Motor neuron (in vitro differentiated cells): ENCODE measurements around the gene RHOB. TPM values are rescaled to one million over a fixed set of nuclear protein-coding genes. Genes with fewer than 3 reads are reported as not detected.

Source experiments
- ATAC-seq, 8 experiments: fragments of 200-7000 bp; cut with Tn5 transposase; replicated peaks in 6 of 8; 2 replicates each; pipeline ENCODE4 v1.8.0; 2021; ENCODE audit warnings: mild to moderate bottlenecking in 8 of 8, moderate library complexity in 8 of 8
- H3K27ac ChIP-seq, 2 donors: fragments of 250-450 bp; sonication (Bioruptor Pico); 2 replicates each; pipeline ENCODE4 v1.9.0; 2021; ENCODE audit warnings: antibody characterized with exemption in 2 of 2, mild to moderate bottlenecking in 2 of 2, moderate library complexity in 1 of 2
- H3K4me1 ChIP-seq, 2 donors: fragments of 250-450 bp; sonication (Bioruptor Pico); replicated peaks in 1 of 2; 2 replicates each; pipeline ENCODE4 v1.6.1; 2021; ENCODE audit warnings: antibody characterized with exemption in 2 of 2, mild to moderate bottlenecking in 2 of 2, moderate library complexity in 1 of 2
- H3K4me3 ChIP-seq, 5 donors: fragments of 250-450 bp; sonication (Bioruptor Pico); 2 replicates each; pipeline ENCODE4 v1.9.0; 2021; ENCODE audit warnings: antibody characterized with exemption in 5 of 5, mild to moderate bottlenecking in 5 of 5, moderate library complexity in 4 of 5
- WGBS, 10 experiments: fragments of 450-650 bp; shearing (Covaris generic); methylation state at CpG; one replicate each; pipeline ENCODE4 v1.0.0; 2022; 5-methylcytosine and 5-hydroxymethylcytosine counted together
- in situ Hi-C, 9 experiments: fragments of 400-800 bp; cut with MboI; loops; one replicate each; pipeline ENCODE4 v1.15.0; 2021; ENCODE audit warnings: low sequenced_read_pairs in 9 of 9, low pct_unique_long_range_greater_than_20kb in 2 of 9; ENCODE audit not compliant: unreplicated experiment in 9 of 9
- total RNA-seq, 8 experiments: library from RNA; unstranded; fragments of 300-600 nt; gene quantifications; 2 replicates each; pipeline versions ENCODE4 v1.2.3 to v1.2.4, GENCODE V29; 2022

The RHOB gene
- total RNA-seq, result 100 to 1,000 TPM in 1 of 8 experiments, 10 to 100 TPM in 7; 12.1 to 280 (median 56.3) TPM

DNA sequence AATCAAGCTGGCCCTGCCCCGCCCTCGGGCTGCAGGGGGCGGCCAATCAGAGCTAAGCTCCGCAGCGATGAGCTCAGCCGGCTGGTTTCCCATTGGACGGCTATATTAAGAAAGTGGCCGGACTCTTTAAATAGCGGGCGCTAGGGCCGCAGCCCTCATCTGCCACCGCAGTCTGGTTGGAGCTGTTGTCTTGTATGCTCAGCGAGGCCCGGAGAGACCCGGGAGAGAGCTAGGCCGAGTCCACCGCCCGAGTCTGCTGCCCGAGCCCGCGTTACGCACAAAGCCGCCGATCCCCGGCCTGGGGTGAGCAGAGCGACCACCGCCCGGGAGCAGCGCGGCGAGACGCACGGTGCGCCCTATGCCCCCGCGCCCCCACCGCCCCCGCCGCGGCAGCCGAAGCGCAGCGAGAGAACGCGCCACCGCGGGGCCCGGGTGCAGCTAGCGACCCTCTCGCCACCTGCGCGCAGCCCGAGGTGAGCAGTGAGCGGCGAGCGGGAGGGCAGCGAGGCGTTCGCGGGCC is at the start of gene RHOB:
TSS of gene RHOB (plus strand) at position 158 of the 520 bp plus-strand sequence. CDS start 392 bp downstream, outside the sequence.
- peak within 1 kb of the TSS; percentile 76 to 97 (median 83) for H3K4me3 ChIP-seq
- H3K27ac ChIP-seq, result peak within 1 kb of the TSS; percentile 97
- in situ Hi-C loops, result loop anchor here in 8 of 9 experiments (10.0 to 25.0 kb wide), 3 partner anchors 188 to 198 kb away; no protein-coding TSS in a partner anchor
- peak; percentile 78 to 90 (median 86) for ATAC-seq
- 0% methylated on average over 2 to 12 of the region's 60 CpGs; no CpG with 5 or more reads in 8 of the 10 experiments for WGBS, 10 experiments
- peaks cover 21 to 25% of the 10 kb centered on the region in 2 donors for H3K4me1 ChIP-seq

DNA sequence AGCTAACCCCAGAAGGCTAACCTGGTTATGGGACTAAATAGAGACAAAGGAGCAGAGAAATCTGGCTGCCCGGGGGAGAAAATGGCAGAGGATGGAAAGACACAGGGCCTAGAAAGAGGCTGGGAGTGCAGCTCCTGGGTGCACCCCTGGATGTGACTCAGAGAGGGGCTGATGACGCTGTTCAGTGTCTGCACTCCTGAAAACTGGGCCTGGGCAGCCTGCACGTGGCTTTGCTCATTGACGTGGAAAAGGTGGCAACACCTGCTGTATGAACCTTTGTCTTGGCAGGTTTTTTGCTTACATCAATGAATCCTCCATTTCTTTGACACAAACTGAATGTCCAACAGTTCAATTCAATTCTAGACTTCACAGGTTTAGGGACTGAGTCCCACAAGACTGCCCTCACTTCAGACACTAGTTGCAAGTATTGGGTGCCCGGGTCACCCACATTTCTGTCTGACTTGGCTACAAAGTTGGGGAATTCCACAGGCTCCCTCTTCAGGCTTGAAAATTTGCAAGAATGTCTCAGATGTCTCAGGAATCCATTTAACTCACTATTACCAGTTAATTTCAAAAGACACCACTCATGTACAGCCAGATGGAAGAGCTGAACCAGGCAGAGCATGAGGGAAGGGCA is 48.9 kb upstream of the RHOB start:
- WGBS, 10 experiments, result 40 to 100% (median 80%) methylated on average over 1 to 5 of the region's 5 CpGs; no CpG with 5 or more reads in 3 of the 10 experiments
- no peak for ATAC-seq
- peaks cover 0 to 5% of the 10 kb centered on the region in 2 donors for H3K4me1 ChIP-seq
- no peak overlapping the region for H3K4me3 ChIP-seq
- H3K27ac ChIP-seq, result no peak overlapping the region
- in situ Hi-C loops, result loop anchor here in 1 of 9 experiments (10.0 kb wide), 1 partner anchor 237 kb away; no protein-coding TSS in a partner anchor

DNA sequence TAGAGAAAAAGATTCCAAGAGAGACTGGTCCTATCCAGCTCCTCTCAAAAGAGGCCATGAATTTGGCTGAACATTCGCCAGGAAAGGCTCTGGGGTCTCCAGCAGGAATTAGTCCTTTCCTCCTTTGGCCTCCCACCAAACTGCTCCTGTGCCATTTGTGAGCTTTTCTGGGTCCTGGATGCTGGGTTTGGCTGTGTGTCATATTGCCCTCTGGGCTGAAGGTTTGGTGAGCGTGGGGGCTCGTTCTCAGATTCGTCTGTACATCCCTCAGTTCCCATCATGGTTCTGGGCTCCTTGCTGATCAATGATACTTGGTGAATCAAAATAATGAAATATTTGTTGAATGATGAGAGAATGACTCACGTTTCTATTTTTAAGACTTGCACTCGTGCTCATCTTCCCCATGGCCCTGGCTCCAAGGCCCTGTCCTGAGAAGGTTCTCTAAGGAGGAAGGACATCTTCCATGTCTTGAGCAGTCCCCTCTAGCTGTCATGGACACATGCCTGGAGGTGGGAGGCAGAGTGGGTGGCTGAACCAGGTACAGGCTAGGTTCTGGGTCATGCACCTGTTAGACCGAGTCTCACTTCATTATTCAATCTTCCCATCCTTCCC is 47.8 kb upstream of the RHOB start:
- no peak overlapping the region for H3K27ac ChIP-seq
- WGBS, 10 experiments, result 6 to 100% (median 49%) methylated on average over 1 to 3 of the region's 7 CpGs; no CpG with 5 or more reads in 2 of the 10 experiments
- H3K4me1 ChIP-seq, result peaks cover 0 to 5% of the 10 kb centered on the region in 2 donors
- ATAC-seq, result peak in 2 of 8 experiments; percentile 58 to 69
- in situ Hi-C loops, result loop anchor here in 1 of 9 experiments (10.0 kb wide), 1 partner anchor 236 kb away; no protein-coding TSS in a partner anchor
- H3K4me3 ChIP-seq, result no peak overlapping the region

GRCh38 chr2:20400306-20400705 is 46.6 kb upstream of the RHOB start:
- ATAC-seq, result no peak
- no peak overlapping the region for H3K4me3 ChIP-seq
- H3K4me1 ChIP-seq, result peaks cover 0 to 5% of the 10 kb centered on the region in 2 donors
- in situ Hi-C loops, result no loop called here
- H3K27ac ChIP-seq, result no peak overlapping the region
- 80 to 100% (median 86%) methylated on average over 1 of the region's 1 CpG; no CpG with 5 or more reads in 7 of the 10 experiments for WGBS, 10 experiments

- peak in 6 of 8 experiments; percentile 31 to 75 (median 59) for ATAC-seq
- in situ Hi-C loops, result no loop called here
- Histone ChIP-seq H3K4me3 (no peak overlapping the region), H3K4me1 (peaks cover 0 to 5% of the 10 kb centered on the region in 2 donors), H3K27ac (no peak overlapping the region)
- 43 to 100% (median 89%) methylated on average over 1 to 3 of the region's 3 CpGs; no CpG with 5 or more reads in 2 of the 10 experiments for WGBS, 10 experiments
These were observed 45.9 kb upstream of the RHOB start for GRCh38 chr2:20400787-20401488.

DNA sequence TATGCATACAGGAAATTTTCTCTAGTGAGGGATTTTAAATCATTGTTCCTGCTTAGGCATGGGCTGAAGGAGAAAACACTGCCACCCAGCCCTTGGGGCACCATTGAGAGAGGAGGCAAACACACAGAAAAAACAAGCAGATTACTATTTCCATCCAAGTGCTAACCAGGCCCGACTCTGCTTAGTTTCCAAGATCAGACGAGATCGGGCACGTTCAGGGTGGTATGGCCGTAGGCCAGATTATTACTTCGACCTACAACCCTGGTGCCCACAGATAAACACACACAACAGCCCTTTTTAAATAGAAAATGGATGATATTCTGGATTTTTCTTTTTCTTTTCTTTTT is 45.4 kb upstream of the RHOB start:
- whole genome bisulfite sequencing, 10 experiments, result 55 to 100% (median 81%) methylated on average over 1 to 6 of the region's 6 CpGs; no CpG with 5 or more reads in 4 of the 10 experiments
- Histone ChIP-seq H3K4me1 (peaks cover 0 to 5% of the 10 kb centered on the region in 2 donors), H3K4me3 (no peak overlapping the region), H3K27ac (no peak overlapping the region)
- in situ Hi-C loops, result no loop called here
- ATAC-seq, result peak in 3 of 8 experiments; percentile 38 to 54 (median 48)

- Histone ChIP-seq H3K4me1 (peaks cover 0 to 5% of the 10 kb centered on the region in 2 donors), H3K27ac (no peak overlapping the region), H3K4me3 (no peak overlapping the region)
- no peak for ATAC-seq
- in situ Hi-C loops, result no loop called here
- WGBS, 10 experiments, result 20 to 100% (median 58%) methylated on average over 1 to 5 of the region's 5 CpGs
These were observed 43.0 kb upstream of the RHOB start for GRCh38 chr2:20403774-20404312.

- no peak for ATAC-seq
- WGBS, 10 experiments, result 60 to 100% (median 90%) methylated on average over 1 to 2 of the region's 2 CpGs; no CpG with 5 or more reads in 2 of the 10 experiments
- H3K27ac ChIP-seq, result no peak overlapping the region
- in situ Hi-C loops, result no loop called here
- H3K4me3 ChIP-seq, result no peak overlapping the region
- H3K4me1 ChIP-seq, result peaks cover 0 to 5% of the 10 kb centered on the region in 2 donors
These were observed 41.9 kb upstream of the RHOB start for GRCh38 chr2:20404950-20405349.

DNA sequence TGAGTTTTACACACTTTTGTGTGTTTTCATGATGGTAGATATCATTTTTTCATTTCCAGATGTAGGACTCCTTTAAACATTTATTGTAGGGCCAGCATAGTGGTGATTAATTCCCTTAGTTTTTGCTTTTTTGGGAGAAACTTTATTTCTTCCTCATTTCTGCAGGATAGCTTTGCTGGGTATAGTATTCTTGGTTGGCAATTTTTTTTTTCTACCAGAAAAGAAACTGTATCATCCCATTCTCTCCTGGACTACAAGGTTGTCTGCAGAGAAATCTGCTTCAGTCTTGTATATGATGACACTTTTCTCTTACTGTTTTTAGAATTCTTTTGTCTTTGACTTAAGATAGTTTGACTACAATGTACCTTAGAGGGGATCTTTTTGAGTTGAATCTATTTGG is 37.8 kb upstream of the RHOB start:
- Histone ChIP-seq H3K4me3 (no peak overlapping the region), H3K4me1 (no peaks in the 10 kb centered on the region), H3K27ac (no peak overlapping the region)
- no peak for ATAC-seq
- in situ Hi-C loops, result no loop called here

- in situ Hi-C loops, result loop anchor here in 1 of 9 experiments (10.0 kb wide), 1 partner anchor 234 kb away; no protein-coding TSS in a partner anchor
- ATAC-seq, result no peak
These were observed 36.2 kb upstream of the RHOB start for GRCh38 chr2:20410556-20411277.

GRCh38 chr2:20411361-20411894 is 35.4 kb upstream of the RHOB start:
- Histone ChIP-seq H3K4me3 (no peak overlapping the region), H3K27ac (no peak overlapping the region), H3K4me1 (no peaks in the 10 kb centered on the region)
- WGBS, 10 experiments, result 0 to 100% (median 40%) methylated on average over 1 to 2 of the region's 3 CpGs; no CpG with 5 or more reads in 5 of the 10 experiments
- peak in 6 of 8 experiments; percentile 29 to 98 (median 64) for ATAC-seq
- in situ Hi-C loops, result loop anchor here in 1 of 9 experiments (10.0 kb wide), 1 partner anchor 233 kb away; no protein-coding TSS in a partner anchor

More at GRCh38 chr2:20410556-20411277, 36.2 kb upstream of the RHOB start:
- 0 to 92% (median 73%) methylated on average over 1 to 4 of the region's 5 CpGs; no CpG with 5 or more reads in 4 of the 10 experiments for WGBS, 10 experiments
- Histone ChIP-seq H3K4me3 (no peak overlapping the region), H3K27ac (no peak overlapping the region), H3K4me1 (no peaks in the 10 kb centered on the region)
